Bone marrow (tissue), 2 donors: ENCODE measurements around the gene CACTIN.
"Not testable (repeated sequence)": the region's sequence is repeated elsewhere in the genome, so short reads cannot be mapped to it uniquely, and the experiment has no call there.

ENCODE experiments used
- DNase-seq, 2 donors: peaks; one replicate each; lab custom pipeline; 2025; lab: John Stamatoyannopoulos, UW

The CACTIN gene

GRCh38 chr19:3626473-3627350, at the start of gene CACTIN:
Gene CACTIN (minus strand): TSS chr19:3626790. CDS start chr19:3626762, 28 bp downstream.
- DNase-seq: peak; percentile 95 to 96

- no peak for DNase-seq
Observed at GRCh38 chr19:3674784-3675543, 48.4 kb upstream of the CACTIN start.

GRCh38 chr19:3673506-3674439, 47.2 kb upstream of the CACTIN start:
- no peak for DNase-seq

- DNase-seq: no peak
Observed at GRCh38 chr19:3672993-3673392, 46.4 kb upstream of the CACTIN start.

- no peak for DNase-seq
Observed at GRCh38 chr19:3672575-3672948, 46.0 kb upstream of the CACTIN start.

GRCh38 chr19:3671680-3672574, 45.3 kb upstream of the CACTIN start:
- DNase-seq: peak; percentile 7 to 71

- peak; percentile 39 to 56 for DNase-seq
Observed at GRCh38 chr19:3670796-3671679, 44.4 kb upstream of the CACTIN start.

GRCh38 chr19:3669947-3670795, 43.6 kb upstream of the CACTIN start:
- peak in 1 of 2 donors; percentile 4 for DNase-seq

GRCh38 chr19:3669082-3669946, 42.7 kb upstream of the CACTIN start:
- DNase-seq: no peak

- no peak for DNase-seq
Observed at GRCh38 chr19:3668331-3669081, 41.9 kb upstream of the CACTIN start.

GRCh38 chr19:3667766-3668165, 41.2 kb upstream of the CACTIN start:
- no peak for DNase-seq

GRCh38 chr19:3667037-3667638, 40.5 kb upstream of the CACTIN start:
- DNase-seq: no peak

- not testable (repeated sequence) for DNase-seq
Observed at GRCh38 chr19:3666545-3666856, 39.9 kb upstream of the CACTIN start.

GRCh38 chr19:3665681-3666544, 39.3 kb upstream of the CACTIN start:
- peak; percentile 39 to 50 for DNase-seq

GRCh38 chr19:3664879-3665642, 38.5 kb upstream of the CACTIN start:
- no peak for DNase-seq
